Putamen (tissue), 1 donor: ENCODE data around the gene TYW1B.
"Not testable (repeated sequence)": the region's sequence is repeated elsewhere in the genome, so short reads cannot be mapped to it uniquely, and the experiment has no call there.

Experiments used
- DNase-seq: peaks from one replicate; pipeline ENCODE4 v3.0.0-alpha.2; 2016; ENCODE audit warnings: low spot score

The TYW1B gene

DNA sequence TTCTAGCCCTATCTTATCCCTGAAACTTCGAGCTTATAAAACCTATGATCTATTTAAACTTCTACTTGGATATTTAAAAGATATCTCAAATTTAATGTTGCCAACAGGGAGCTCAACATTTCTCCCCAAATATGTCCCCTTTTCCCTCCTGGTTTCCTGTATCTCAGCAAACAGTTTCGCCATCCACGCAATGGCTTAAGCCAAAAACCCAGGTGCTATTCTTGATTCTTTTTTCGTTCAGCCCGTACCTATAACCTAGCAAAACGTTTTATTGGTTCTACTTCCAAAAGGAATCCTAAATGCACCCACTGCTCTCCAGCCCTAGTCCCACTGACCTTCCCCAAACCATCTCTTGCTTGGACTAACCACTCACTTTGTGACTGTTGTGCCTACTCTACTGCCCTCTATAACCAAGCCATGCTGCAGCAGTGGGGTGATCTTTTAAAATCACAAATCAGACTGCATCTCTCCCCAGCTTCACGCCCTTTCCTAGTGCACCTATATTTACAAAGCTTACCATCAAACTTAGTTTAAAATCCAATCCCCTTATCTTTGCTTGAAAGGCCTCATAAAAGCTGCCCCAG is 201.5 kb downstream of the TYW1B start:
- not testable (repeated sequence) for DNase-seq

GRCh38 chr7:72625721-72626423 is 202.1 kb downstream of the TYW1B start:
- DNase-seq: not testable (repeated sequence)

GRCh38 chr7:72622532-72622931 is 205.5 kb downstream of the TYW1B start:
- no peak for DNase-seq

DNA sequence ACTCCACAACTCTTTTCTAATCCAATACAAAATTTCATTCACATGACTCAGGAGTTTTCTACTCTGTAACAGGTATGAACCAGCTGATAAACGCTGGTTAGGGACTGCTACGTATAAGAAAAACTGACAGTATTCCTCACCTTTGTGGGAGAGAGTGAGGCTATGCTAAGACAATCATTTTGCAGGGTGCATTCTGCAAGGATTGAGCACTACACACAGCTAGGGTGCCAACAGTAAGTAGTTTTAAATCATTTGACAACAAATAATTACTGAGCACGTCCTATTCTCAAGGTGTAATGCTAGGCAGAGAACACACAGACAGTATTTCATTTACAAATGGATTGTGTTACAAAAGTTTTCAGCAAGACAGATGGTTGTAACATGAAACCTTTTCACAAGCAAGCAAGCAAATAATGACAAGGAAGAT is 206.2 kb downstream of the TYW1B start:
- not testable (repeated sequence) for DNase-seq

- not testable (repeated sequence) for DNase-seq
Measured at GRCh38 chr7:72620923-72621322, 207.1 kb downstream of the TYW1B start.

DNA sequence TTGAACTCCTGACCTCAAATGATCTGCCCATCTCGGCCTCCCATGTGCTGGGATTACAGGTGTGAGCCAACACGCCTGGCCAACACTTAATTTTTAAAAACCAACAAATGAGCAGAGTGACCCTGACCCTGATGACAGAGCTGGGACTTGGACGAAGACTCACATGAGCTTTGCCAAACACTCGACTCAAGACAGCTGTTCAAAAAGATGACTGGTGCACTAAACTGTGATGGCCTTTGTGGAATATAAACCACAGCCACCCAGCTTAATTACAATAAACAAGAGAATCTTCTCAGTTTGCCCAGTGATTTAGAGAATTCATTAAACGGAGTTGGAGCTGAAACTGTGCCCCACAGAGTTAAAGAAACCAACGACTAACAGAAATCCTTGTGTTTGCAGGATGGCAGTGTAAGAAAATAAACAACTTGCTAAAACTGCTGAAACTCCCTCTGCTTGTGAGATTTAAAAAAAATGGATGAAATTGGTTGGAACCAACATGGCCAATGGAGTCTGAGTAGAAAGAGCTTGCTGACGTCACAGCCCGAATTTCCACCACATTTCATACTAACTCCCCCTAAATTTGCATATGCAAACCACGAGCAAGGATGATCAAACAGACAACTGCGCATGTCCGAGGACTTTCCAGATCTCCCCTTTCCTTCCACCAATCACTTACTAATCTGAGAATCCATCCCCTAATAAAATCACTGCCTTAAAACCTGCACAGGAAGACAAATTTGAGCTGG is 209.4 kb downstream of the TYW1B start:
- DNase-seq: peak; percentile 19

DNA sequence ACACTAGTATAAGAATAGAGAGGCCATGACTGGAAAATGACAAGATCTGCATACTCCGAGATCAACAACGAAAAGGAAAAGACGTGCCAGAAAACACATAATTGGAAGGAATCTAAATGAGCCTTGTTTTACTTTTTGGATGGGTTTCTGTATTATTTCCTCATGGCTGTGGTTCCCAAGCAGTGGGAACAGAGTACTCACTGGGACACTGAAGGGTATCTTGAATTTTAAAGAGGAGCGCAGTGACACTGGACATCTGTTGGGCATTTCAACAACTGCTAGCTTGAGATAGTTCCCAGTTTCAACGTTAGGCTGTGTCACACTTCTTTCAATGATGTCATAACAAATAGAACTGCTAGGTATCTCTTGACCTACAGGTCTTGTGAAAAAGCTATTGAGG is 218.2 kb downstream of the TYW1B start:
- not testable (repeated sequence) for DNase-seq

GRCh38 chr7:72607988-72608387 is 220.0 kb downstream of the TYW1B start:
- not testable (repeated sequence) for DNase-seq

- DNase-seq: not testable (repeated sequence)
Measured at GRCh38 chr7:72605863-72606431, 222.1 kb downstream of the TYW1B start.

DNA sequence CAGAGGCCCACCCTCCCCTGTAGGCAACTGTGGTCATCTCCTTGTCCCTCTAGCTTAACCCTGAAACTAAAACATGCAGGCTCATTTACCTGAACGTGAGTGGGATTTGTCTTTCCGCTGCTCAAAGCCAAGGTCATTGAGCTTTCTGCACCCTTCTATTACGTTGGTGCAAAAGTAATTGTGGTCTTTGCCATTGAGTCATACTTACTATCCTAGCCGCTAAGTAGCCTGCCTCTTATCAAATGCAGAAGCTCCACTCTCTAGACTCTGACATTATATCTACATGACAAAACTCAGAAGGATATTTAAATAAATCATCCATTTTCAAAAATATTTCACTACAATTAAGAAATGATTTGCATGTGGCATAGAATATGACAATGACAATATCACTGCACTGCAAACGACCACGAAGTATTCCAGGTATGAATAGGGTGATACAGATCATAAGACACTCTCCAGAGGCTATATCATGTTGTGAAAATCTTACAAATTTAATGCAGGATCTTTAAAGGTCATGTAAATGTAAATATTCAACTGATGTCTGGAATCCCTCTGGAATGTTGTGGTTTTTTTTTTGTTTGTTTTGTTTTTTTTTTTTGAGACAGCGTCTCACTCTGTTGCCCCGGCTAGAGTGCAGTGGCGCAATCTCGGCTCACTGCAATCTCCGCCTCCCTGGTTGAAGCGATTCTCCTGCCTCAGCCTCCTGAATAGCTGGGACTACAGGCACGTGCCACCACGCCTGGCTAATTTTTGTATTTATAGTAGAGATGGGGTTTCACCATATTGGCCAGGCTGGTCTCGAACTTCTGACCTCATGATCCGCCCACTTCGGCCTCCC is 223.0 kb downstream of the TYW1B start:
- not testable (repeated sequence) for DNase-seq

GRCh38 chr7:72603476-72603875 is 224.5 kb downstream of the TYW1B start:
- not testable (repeated sequence) for DNase-seq

GRCh38 chr7:72603073-72603472 is 224.9 kb downstream of the TYW1B start:
- no peak for DNase-seq

- not testable (repeated sequence) for DNase-seq
Measured at GRCh38 chr7:72601683-72602082, 226.3 kb downstream of the TYW1B start.

GRCh38 chr7:72590023-72590422 is 238.0 kb downstream of the TYW1B start:
- DNase-seq: not testable (repeated sequence)

DNA sequence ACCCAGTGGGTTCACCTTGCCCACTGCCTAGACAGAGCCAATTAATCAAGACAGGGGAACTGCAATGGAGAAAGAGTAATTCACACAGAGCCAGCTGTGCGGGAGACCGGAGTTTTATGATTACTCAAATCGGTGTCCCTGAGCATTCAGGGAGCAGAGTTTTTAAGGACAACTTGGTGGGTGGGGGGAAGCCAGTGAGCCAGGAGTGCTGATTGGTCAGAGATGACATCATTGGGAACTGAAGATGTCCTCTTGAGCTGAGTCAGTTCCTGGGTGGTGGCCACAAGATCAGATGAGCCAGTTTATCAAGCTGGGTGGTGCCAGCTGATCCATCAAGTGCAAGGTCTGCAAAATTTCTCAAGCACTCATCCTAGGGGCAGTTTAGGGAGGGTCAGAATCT is 240.7 kb downstream of the TYW1B start:
- not testable (repeated sequence) for DNase-seq

DNA sequence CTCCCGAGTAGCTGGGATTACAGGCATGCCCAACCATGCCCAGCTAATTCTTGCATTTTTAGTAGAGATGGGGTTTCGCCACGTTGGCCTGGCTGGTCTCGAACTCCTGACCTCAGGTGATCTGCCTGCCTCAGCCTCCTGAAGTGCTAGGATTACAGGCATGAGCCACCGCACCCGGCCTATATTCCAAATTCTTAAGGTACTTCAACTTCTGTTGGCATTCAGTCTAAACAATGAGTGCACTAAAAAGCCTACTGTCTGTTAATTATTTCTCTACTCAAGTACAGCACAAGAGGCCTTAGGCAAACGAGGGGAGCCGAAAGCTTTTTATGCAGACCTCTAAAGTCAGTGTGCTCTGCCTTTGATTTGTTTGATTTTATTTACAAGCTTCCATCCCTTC is 243.4 kb downstream of the TYW1B start:
- DNase-seq: not testable (repeated sequence)

DNA sequence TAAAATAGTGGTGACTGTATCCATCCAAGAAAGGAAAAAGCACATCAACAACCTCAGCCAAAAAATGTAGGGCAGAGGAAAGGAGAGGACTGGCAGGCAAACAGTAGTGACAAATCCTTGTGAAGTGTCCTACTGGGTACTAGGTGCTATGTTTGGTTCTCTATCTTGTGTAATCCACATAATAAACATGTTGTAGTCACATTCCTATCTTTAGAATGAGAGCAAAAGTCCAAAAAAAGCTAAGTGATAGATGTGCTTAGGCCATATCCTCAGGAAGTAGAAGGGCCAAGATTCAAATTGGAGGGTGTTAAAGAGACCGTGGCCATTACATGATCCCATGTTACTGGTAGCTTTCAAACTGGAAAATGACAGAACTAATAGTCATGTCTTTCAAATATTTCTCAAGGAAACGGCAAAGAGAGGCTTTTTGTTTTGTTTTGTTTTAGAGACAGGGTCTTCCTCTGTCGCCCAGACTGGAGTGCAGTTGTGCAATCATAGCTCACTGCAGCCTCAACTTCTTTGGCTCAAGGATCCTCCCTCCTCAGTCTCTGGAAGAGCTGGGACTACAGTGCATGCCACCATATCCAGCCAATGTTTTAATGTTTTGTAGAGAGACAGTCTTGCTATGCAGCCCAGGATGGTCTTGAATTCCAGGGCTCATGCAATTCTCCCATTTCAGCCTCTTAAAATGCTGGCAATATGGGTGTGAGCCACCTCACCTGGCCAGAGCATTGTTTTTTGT is 244.2 kb downstream of the TYW1B start:
- DNase-seq: not testable (repeated sequence)

GRCh38 chr7:72580142-72580770 is 247.7 kb downstream of the TYW1B start:
- not testable (repeated sequence) for DNase-seq

DNA sequence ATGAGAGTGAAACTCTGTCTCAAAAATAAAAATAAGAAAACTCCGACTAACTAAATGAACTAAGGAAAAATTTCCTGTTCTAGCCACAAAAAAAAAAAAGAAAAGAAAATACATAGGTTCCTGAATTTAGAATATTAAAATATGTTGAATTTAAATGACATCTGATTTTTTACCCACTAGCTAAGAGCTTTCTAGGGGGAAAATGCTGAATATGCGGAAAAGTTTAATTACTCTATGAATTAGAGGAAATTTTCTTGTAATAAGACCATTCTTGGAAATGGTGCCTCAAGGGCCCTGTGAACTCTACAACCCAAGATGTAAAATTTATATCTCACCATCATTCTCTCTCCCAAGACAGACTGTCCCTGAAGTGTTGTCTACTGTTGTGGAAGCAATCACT is 250.9 kb downstream of the TYW1B start:
- no peak for DNase-seq

GRCh38 chr7:72561988-72562387 is 266.0 kb downstream of the TYW1B start:
- not testable (repeated sequence) for DNase-seq
